MG63 (cell line): Measurements from ENCODE around the gene CALML6. TPM values are rescaled to one million over a fixed set of nuclear protein-coding genes. Genes with fewer than 3 reads are reported as not detected.

ENCODE experiments used
- DNase-seq: peaks from one replicate; pipeline ENCODE4 v3.0.0-alpha.2; 2020
- H3K27me3 ChIP-seq: fragments of 250-450 bp; sonication (Bioruptor Pico); 2 replicates; pipeline ENCODE4 v1.5.1; 2020; ENCODE audit warnings: mild to moderate bottlenecking, moderate library complexity
- H3K36me3 ChIP-seq: fragments of 250-450 bp; sonication (Bioruptor Pico); 2 replicates; pipeline ENCODE4 v1.5.1; 2020; ENCODE audit warnings: mild to moderate bottlenecking, moderate library complexity
- H3K4me3 ChIP-seq: fragments of 250-450 bp; sonication (Bioruptor Pico); 2 replicates; pipeline ENCODE4 v1.5.1; 2020; ENCODE audit warnings: mild to moderate bottlenecking, moderate library complexity
- H3K9me3 ChIP-seq: fragments of 250-450 bp; sonication (Bioruptor Pico); 2 replicates; pipeline ENCODE4 v1.5.1; 2020; ENCODE audit warnings: mild to moderate bottlenecking, moderate library complexity
- total RNA-seq: library from RNA; depleted of rRNA; stranded (reverse); fragments of >200 nt; shearing (Covaris generic); gene quantifications from 2 replicates; pipeline ENCODE4 v1.2.3, GENCODE V29; 2014; ENCODE audit warnings: low replicate concordance

CALML6 gene
- total RNA-seq, 1 experiment from 2014 or later, result not detected

DNA sequence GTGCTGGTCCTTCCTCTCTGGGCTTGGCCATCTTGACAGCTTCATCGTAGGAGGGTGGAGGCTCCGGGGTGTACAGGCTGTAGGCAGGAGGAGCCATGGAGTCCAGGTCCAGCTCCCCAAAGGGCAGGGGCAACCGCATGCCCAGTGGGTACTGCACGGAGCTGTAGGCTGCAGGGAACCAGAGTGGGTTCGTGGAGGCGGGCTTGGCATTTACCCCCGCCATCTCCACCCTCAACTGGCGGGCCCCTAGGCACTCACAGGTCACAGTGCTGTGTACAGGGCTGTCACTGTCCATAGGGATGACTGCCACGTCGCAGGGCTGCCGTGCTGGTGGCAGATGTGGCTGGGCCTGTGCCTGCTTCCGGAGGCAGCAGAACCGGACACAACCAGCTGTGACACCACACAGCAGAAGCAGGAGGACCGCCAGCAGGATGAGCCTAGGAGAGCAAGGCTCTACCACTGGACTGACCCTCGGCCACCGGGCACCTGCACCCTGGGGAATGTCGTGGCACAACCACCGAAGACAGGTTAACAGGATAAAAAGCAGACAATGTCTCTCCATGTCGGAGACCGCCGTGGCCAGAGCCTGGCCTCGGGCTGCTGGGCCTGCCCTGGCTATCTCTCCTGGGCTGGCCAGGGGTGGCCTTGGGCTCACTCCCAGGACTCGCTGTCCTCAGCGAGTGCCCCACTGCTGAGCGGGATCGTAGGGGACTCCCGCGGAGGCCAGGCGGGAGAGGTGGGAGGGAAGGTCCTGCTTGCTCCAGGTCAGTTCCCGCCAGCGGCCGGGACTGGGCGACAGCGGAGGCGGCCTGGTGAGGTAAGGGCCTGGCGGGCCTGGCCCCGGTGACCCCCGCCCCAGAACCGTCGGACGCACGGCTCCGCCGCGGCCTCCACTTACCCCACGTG lies 3.2 kb downstream of the CALML6 start:
- H3K9me3 ChIP-seq, result no peaks in the 10 kb centered on the region
- no peaks in the 10 kb centered on the region for H3K27me3 ChIP-seq
- peak overlapping the region; percentile 38 for H3K4me3 ChIP-seq
- no peaks in the 10 kb centered on the region for H3K36me3 ChIP-seq
- no peak for DNase-seq

GRCh38 chr1:1918901-1919303 lies 3.8 kb downstream of the CALML6 start, which contains the start of gene TMEM52:
Gene TMEM52 (minus strand): TSS chr1:1919279. CDS start chr1:1919265, 14 bp downstream.
- H3K36me3 ChIP-seq, result no peaks in the 10 kb centered on the region
- DNase-seq, result no peak
- peak within 1 kb of the TSS; percentile 38 for H3K4me3 ChIP-seq
- no peaks in the 10 kb centered on the region for H3K27me3 ChIP-seq
- no peaks in the 10 kb centered on the region for H3K9me3 ChIP-seq

DNA sequence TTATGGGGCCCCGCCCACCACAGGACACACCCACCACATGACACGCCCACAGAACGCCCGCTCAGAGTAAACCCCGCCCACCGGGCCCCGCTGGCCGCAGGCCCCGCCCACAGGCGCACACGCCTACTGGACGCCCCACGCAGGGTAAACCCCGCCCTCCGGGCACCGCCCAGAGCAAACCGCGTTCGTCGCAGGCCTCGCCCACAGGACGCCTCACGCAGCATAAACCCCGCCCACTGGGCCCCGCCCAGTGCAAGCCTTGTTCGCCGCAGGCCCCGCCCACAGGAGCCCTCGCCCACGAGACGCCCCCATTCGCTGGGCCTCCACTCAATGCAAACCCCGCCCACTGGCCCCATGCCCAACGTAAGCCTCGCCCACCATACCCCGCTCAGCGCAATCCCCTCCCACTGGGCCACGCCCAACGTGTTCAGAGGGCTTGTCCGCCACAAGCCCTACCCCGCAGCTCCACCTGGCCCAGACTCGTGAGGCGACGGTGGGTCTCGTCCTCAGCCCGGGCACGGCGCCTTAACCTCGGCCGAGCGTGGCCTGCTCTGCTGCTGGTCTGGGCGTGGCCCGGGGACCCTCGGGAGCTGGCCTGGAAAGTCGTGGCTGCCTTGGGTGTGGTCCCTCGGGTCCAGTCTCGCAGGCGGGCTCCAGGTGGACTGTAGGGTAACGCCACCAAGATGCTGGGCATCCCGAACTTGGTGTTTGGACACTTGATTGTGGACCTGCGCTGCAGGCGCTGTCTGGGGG lies 4.4 kb downstream of the CALML6 start:
- peak overlapping the region; percentile 38 for H3K4me3 ChIP-seq
- no peaks in the 10 kb centered on the region for H3K9me3 ChIP-seq
- peak; percentile 93 for DNase-seq
- H3K27me3 ChIP-seq, result no peaks in the 10 kb centered on the region
- H3K36me3 ChIP-seq, result no peaks in the 10 kb centered on the region

- DNase-seq, result no peak
- Histone ChIP-seq H3K9me3 (no peaks in the 10 kb centered on the region), H3K4me3 (no peak overlapping the region), H3K36me3 (no peaks in the 10 kb centered on the region), H3K27me3 (no peaks in the 10 kb centered on the region)
Observed at GRCh38 chr1:1920057-1920607, 5.1 kb downstream of the CALML6 start.

GRCh38 chr1:1920608-1921458 lies 5.8 kb downstream of the CALML6 start:
- Histone ChIP-seq H3K27me3 (no peaks in the 10 kb centered on the region), H3K36me3 (no peaks in the 10 kb centered on the region), H3K9me3 (no peaks in the 10 kb centered on the region), H3K4me3 (no peak overlapping the region)
- no peak for DNase-seq

DNA sequence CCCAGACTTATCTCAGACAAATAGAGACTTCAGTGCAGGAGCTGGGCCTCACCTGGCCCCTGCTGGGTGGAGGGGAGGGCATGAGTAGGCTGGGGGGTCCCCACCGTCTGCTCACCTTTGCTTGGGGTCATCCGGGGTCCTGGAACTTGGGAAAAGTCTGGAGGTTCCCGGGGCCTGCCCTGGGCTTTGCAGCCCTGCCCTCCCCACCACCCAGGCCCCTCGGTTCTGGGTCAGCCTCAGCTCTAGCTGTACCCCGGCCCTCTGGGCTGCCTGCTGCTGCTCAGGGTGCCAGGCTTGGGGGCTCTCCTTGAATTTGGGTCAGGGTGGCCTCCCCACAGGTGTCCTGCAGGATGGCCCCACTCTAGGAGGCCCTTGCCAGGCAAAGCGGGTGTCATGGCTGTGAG lies 6.4 kb downstream of the CALML6 start:
- Histone ChIP-seq H3K9me3 (no peaks in the 10 kb centered on the region), H3K36me3 (no peaks in the 10 kb centered on the region), H3K27me3 (no peaks in the 10 kb centered on the region), H3K4me3 (no peak overlapping the region)
- no peak for DNase-seq

DNA sequence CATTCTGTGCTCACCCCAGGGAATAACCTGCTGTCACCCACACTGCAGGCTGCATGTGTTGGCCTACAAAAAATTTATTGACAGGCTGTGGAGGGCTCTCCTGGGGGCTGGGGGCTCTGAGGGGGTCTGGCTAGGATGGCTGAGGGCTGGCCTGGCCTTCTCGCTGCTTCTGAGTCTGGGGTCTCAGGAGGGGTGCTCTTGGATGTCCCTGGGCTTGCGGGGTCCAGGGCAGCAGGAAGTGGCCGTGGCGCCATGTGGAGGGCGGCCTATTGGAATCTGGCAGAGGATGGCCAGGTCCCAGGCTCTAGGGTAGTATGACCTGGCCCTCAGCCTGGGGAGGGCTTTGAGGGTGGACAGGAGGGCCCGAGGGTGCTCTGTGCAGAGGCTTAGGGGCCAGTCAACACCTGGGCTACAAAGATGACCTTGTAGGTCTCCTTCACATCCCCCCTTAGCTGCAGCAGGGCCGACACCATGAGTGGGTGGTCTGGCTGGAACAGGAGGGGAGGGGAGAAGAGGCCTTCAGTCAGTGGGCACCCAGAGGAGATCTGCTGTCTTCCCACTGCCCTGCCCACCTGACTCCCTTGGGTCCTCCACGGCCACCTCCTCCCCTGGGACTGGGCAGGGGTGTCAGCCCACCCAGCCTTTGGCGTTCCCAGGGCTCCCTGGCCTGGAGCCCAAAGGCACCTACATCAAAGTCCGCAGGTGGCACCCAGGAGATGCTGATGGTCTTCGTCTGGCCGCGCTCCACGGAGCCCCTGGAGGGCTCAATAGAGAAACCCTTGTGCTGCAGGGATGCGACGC lies 7.0 kb downstream of the CALML6 start:
- Histone ChIP-seq H3K9me3 (no peaks in the 10 kb centered on the region), H3K4me3 (no peak overlapping the region), H3K36me3 (no peaks in the 10 kb centered on the region), H3K27me3 (no peaks in the 10 kb centered on the region)
- no peak for DNase-seq

DNA sequence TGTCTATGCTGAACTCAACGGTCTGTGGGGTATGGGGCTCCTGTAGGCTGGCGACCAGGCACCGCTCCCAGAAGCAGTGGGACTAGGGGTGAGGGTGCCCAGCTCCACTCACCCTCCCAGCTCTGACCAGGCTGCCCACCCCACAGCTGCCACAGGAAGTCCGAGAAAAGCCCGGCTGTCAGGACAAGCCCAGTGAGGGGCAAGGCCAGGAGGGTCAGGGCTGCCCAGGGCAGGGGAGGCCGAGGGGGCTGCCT lies 7.6 kb downstream of the CALML6 start:
- no peaks in the 10 kb centered on the region for H3K27me3 ChIP-seq
- DNase-seq, result no peak
- no peaks in the 10 kb centered on the region for H3K36me3 ChIP-seq
- no peak overlapping the region for H3K4me3 ChIP-seq
- no peaks in the 10 kb centered on the region for H3K9me3 ChIP-seq

DNA sequence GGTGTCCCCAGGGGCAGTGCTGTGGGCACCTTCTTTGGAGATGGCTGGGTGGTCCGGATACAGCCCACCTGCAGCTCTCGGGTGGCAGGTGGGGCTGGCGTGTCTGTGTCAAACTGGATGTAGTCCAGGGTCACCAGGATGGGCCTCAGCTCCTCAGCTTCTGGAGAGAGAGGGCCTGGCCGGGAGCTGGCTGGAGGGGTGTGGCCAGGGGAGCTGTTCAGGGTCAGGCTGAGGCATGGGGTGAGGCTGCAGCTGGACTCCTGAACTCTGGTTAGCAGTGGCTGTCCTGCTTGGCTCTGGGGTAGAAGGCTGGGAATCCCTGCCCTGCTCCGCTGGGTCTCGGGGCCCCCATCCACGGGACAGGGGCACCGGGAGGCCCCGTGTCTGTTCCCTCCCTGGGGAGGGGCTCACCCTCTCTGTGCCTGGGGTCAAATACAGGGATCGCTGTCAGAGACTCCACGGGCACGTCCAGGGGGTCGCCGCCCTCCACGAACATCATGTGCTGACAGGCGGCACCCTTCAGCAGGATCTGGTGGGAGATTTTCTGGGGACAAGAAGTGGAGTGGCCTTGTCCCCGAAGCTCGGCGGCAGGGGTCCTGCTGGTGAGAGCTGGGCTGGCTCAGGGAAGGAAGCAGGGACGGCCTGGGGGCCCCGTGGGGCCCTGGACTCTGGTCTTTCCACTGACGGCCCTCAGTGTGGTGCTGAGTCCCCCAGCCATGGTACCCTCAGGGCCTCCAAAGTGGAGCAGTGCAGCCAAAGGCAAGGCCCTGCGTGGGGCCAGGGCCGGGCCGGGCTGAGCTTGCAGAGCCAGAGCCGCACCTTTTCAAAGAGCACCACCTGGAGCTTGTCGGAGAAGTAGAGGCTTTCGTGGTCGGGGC lies 8.1 kb downstream of the CALML6 start:
- Histone ChIP-seq H3K4me3 (no peak overlapping the region), H3K36me3 (no peaks in the 10 kb centered on the region), H3K9me3 (no peaks in the 10 kb centered on the region), H3K27me3 (no peaks in the 10 kb centered on the region)
- no peak for DNase-seq

- H3K27me3 ChIP-seq, result no peaks in the 10 kb centered on the region
- no peak for DNase-seq
- H3K36me3 ChIP-seq, result no peaks in the 10 kb centered on the region
- no peak overlapping the region for H3K4me3 ChIP-seq
- H3K9me3 ChIP-seq, result no peaks in the 10 kb centered on the region
Observed at GRCh38 chr1:1924386-1924785, 9.3 kb downstream of the CALML6 start.

- Histone ChIP-seq H3K27me3 (no peaks in the 10 kb centered on the region), H3K9me3 (no peaks in the 10 kb centered on the region), H3K36me3 (no peaks in the 10 kb centered on the region), H3K4me3 (no peak overlapping the region)
- DNase-seq, result no peak
Observed at GRCh38 chr1:1924849-1925248, 9.8 kb downstream of the CALML6 start.

DNA sequence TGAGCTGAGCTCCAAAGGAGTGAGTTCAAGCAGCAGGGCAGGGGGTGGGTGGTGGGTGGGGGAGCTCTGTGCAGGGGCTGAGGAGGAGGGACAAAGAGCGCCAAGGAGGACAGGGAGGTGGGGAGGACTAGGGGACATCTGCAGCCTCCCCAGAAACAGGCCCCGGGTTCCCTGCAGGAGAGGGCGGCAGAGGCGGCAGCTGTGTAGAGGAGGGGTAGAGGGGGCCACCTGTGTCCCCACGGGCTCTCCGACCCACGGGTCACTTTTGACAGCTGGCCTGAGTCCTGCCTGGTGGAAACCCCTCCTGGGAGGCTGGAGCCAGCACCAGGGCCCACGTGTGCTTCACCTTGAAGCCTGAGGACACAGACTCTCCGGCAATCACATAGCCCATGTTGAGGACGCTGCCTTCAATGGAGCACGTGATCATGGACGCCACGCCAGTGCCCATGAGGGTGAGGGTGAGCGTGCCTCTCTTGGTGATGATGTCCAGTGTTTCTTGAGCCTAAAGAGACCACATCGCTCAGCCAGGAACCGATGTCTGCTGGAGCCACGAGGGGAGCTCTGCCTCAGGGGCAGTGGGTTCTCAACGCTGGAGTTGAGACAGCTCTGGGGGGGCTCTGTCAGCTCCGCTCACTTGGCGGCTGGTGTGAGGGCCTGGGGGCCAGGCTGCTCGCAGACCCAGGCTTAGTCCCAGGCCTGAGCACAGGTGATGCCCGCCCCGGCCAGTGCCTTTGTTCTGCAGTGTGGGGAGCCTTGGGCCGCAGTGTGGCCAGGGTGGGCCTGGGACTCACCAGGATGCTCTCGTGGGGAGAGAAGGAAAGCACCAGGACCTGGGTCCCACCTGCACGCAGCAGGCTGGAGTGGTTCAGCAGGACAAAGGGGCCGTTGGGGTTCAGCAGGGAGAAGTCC lies 10.6 kb downstream of the CALML6 start:
- no peaks in the 10 kb centered on the region for H3K9me3 ChIP-seq
- no peaks in the 10 kb centered on the region for H3K27me3 ChIP-seq
- DNase-seq, result no peak
- H3K4me3 ChIP-seq, result no peak overlapping the region
- H3K36me3 ChIP-seq, result no peaks in the 10 kb centered on the region

DNA sequence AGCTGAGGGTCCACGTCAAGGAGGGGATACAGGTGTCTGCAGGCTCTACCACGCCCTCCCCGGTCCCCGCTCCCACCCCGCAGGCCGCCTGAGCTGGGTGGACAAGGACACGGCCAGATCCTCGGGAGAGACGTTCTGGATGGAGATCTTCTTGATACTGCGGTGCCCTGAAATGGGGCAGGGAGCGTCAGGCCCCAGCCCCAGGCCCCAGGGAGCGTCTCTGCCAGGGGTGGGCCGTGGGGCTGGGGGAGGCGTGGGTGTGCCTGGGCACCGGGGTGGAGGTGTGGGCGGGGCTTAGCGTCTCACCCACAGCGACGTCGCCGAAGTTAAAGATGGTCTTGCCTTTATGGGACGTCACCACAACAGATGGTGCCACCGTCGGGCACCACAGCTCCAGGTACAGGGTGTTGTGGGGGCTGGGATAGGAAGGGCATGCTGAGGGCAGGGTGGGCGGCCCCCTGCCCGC lies 11.3 kb downstream of the CALML6 start:
- DNase-seq, result no peak
- Histone ChIP-seq H3K36me3 (no peaks in the 10 kb centered on the region), H3K9me3 (no peaks in the 10 kb centered on the region), H3K4me3 (no peak overlapping the region), H3K27me3 (no peaks in the 10 kb centered on the region)

- Histone ChIP-seq H3K4me3 (no peak overlapping the region), H3K9me3 (no peaks in the 10 kb centered on the region), H3K27me3 (no peaks in the 10 kb centered on the region), H3K36me3 (no peaks in the 10 kb centered on the region)
- DNase-seq, result no peak
Observed at GRCh38 chr1:1926886-1927660, 12.0 kb downstream of the CALML6 start.
